A549 treated with ZK216348 at 1 μM for 4 hours (cell line): ENCODE results near the gene GRK7. TPM values are rescaled to one million over a fixed set of nuclear protein-coding genes. Genes with fewer than 3 reads are reported as not detected.

Experiments
- total RNA-seq: library from RNA; stranded (reverse); fragments of 200-300 nt; extraction: Qiagen RNA extraction; gene quantifications from 5 replicates; pipeline ENCODE4 v1.2.3, GENCODE V29; 2022; ENCODE audit warnings: low read depth

The GRK7 gene
- not detected in 5 replicates for total RNA-seq

DNA sequence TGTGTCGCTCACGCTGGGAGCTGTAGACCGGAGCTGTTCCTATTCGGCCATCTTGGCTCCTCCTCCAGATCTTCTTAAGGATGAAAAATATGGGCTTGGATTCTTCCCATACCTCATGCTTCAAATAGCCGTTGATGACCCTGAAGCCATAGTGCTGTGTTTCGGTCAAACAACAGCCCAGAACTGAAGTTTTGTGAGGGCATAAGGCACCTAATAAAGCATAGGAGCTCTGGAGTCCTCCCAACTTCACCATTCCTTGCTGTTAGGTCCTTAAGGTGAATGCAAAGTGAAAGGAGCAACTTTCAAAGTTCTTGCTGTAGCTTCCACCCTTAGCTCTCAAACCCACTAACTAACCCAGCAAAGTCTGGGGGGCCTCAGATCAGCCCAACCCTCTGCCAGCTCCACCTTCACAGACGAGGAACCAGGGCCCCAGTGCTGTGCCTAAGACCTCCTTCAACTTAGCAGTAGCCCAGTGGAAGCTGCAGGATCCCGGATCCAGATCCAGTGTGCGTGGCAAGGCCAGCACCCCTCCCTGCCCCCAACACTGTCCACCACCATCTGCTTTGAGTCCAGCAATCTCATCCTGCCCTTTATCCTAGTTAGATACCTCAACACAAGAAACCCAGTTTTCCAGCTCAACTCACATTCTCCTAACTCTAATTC is at the start of gene GRK7:
Gene GRK7, plus strand, starts transcription at position 321 of the 663 bp plus-strand sequence. CDS start 14,877 bp downstream, outside the sequence.

DNA sequence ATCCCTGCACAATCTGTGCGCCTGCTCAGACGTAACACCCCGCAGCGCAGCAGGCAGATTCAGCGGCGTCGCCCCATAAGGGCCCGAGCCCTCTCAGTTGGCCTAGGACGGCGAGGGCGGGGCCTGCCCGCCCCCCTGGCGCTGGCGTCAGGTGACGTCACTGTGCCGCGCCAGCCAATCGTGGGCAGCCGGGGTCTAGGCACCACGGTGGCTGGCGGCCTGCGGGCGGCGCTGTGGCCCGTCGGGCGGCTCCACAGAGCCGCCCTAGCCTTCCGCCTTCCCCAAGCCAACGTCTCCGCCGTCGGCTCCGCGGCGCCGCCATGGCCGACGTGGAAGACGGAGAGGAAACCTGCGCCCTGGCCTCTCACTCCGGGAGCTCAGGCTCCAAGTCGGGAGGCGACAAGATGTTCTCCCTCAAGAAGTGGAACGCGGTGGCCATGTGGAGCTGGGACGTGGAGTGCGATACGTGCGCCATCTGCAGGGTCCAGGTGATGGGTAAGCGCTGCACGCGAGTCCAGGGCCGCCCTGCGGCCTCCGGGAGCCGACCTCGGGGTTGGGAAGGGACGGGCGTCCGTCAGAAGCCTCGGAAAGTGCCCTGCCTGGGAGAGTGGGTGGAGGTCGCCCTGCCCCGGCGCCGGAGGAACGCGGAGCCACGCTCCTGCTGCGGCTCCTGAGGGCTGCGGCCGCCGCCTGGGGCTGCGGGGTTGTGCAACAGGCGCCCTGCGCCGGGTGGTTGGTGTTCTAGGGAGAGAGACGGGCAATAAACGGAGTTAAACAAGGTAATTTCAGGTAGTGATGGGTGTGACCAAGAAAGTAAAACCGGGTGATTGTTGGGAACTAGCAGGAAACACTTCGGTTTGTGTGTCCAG is 25.0 kb upstream of the GRK7 start, which contains the start of gene RNF7:
Gene RNF7, plus strand, starts transcription at position 277 of the 869 bp plus-strand sequence. Its CDS starts 44 bp downstream, at position 321.

Other genes starting within 250 kb of the GRK7 start
- 126 to 158 TPM (median 140 TPM) in 5 replicates for gene RNF7, start 25.1 kb upstream of the GRK7 start, total RNA-seq
- gene ATP1B3, start 113.2 kb downstream of the GRK7 start, total RNA-seq = 184 to 218 TPM (median 195 TPM) in 5 replicates